HG02938 (cell line): ENCODE measurements around the gene TMEM243.
A peak's percentile ranks its signal among the peaks of the same experiment; 100 is the strongest.

Source experiments
- ATAC-seq: cut with Tn5 transposase; IDR thresholded peaks from one replicate; pipeline ENCODE4 v1.9.1; 2021; ENCODE audit warnings: mild to moderate bottlenecking, moderate library complexity; ENCODE audit not compliant: unreplicated experiment

Gene TMEM243

DNA sequence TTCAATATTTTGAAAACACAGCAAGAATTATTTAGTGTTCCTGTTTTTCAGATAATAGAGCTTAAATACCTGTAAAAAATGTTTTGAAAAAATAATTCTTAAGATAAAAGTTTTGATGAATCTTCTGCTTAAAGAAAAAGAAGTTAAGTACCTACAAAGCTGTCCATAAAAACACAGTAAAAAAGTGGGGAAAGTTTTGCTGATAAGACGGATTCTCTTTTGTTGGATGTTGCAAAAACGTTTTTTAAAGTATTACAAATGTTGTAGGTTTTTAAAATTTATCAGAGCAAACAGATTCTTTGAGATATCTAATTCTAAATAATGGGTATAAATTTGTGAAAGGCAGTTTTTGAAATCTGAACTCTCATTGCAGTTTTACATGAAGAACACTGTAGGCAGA lies 55.1 kb downstream of the TMEM243 start:
- no peak for ATAC-seq

- no peak for ATAC-seq
Observed at GRCh38 chr7:87159538-87159937, 60.0 kb downstream of the TMEM243 start.

- ATAC-seq: no peak
Observed at GRCh38 chr7:87156709-87157108, 62.8 kb downstream of the TMEM243 start.

DNA sequence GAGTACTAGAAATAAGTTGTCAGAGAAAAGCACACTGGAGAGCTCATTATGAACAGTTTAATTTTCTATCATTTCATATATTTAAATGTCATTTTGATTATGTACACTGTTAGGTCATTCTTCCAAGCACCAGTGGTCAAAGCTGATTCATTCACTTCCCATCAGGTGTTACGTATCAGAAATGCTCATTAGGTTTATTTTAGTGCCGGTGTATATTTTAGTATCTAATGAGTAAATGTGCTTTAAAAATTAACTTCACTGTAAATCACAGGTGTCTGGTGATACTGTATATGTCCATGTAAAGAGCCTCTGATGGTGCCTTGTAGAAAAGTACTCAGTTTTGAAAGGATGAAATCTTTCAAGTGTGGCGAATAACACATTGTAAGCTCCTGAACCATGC lies 63.7 kb downstream of the TMEM243 start:
- no peak for ATAC-seq

DNA sequence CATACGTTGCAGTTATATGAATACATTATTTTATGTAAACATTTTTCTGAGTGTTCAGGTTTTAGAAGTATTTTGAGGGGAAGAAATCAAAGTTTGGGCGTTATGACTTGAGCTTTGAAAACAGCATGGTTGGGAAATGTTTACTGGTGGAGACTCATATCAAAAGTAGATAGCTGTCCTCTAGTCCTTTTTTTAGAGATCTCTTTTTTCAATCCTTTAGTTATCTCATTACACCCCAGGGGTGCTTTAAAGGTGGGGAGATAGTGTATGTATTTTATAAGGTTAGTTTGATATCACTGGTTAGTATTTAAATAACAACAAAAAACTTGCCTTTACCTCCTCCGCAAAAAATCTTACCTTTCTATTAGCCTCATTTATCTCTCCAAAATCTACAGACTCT lies 65.0 kb downstream of the TMEM243 start:
- no peak for ATAC-seq

DNA sequence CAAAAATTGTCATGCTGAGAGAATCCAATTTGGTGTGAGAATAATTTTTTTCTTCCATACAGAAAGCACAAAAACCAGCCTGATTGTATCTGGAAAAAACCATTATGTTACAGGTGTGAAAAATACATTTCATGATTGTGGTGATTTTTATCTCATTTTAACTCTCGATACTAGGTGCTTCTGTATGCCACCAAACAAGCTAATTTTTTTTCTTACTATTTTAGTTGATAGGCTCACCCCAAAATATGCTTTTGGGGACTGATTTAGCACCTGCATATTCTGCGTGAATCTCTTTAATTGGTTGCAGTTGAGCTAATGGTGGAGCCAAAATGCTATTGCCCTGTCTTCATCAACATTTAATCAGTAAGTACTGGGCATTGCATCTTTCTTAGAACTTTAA lies 65.4 kb downstream of the TMEM243 start:
- ATAC-seq: no peak

- peak; percentile 6 for ATAC-seq
Observed at GRCh38 chr7:87152897-87153641, 66.5 kb downstream of the TMEM243 start.

DNA sequence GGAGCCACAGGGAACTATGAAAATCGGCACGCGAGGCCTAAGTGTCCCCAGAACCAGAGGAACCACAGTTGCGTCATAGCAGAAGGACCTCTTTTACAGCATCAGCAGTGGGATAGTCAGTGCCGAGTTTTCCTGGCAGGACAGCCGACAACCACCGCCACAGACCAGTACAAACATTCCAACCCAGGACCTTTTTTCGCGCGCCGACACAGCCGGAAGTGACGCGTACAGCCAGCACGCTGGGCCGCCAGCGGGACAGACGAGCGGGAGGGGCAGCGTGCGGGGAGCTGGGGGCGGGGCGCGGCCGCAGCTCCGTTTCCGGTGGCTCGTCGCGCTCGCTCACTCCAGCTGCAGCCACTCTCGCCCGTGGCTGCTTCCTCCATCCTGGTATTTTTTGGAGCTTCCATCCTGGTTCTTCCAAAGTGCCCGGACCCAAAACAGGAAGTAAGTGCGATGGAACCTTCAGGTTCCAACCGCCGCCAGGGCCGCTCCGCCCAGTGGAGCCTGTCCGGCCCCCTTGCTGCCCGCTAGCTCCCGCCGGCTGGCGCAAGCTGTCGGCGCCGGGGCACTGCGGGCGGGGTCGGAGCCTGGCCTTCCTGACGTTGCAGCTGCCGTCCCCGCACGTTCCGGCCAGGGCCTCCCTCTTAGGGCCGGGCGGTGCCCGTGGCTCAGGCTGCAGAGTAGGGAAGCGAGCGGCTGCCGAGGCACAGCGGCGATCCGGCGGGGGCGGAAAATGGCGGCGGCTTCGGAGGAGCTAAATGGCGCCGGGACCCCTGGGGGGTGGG lies 67.2 kb downstream of the TMEM243 start, which contains the start of gene DMTF1:
Gene DMTF1 (plus strand): TSS at position 342 of the 785 bp plus-strand sequence. CDS start 12,489 bp downstream, outside the sequence.
- peak; percentile 79 for ATAC-seq

GRCh38 chr7:87151729-87152111 lies 67.8 kb downstream of the TMEM243 start:
- peak; percentile 33 for ATAC-seq

GRCh38 chr7:87151002-87151728 lies 68.4 kb downstream of the TMEM243 start:
- no peak for ATAC-seq

- ATAC-seq: no peak
Observed at GRCh38 chr7:87148332-87148955, 71.1 kb downstream of the TMEM243 start.

DNA sequence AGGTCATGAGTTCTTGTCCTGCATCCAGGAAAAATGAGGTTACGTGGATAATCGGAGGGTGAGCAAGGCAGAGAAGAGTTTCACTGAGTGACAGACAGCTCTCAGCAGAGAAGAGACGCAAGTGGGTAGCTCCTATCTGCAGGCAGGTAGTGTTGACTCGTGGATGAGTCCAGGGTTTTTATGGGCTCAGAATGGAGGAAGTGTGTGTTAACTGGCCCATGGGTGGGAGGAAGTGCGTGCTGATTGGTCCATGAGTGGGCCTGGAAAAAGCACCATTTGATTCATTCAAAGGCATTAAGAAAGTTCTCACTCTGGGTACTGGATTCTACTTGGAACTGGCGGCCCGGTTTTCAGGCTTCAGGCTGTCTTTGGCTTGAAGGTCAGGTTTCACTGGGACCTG lies 72.0 kb downstream of the TMEM243 start:
- ATAC-seq: no peak

GRCh38 chr7:87146740-87147386 lies 72.7 kb downstream of the TMEM243 start:
- no peak for ATAC-seq
